NCI-H1436 (cell line): ENCODE results near the gene DLG2.

Source experiments
- DNase-seq: peaks from one replicate; lab custom pipeline; 2025; lab: John Stamatoyannopoulos, UW

The DLG2 gene

DNA sequence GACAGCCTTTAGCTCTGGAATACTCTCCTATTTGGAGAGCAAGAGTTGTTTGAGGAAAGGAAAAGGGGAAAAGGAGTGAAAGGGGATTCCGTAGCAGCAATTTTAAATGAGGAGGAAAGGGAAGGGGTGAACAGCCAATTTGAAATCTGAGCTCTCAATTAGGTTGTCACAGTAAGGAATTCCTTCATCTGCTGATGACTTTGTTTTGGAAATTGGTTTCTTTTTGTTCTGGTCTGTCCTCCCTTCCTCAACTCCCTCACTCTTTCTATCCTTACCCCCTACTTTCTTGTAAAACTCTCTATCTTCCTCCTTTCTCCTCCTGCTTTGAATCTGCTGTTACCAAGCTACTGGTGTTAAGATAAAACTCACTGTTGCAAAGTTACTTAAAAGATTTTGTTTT is 1155.6 kb downstream of the DLG2 start:
- DNase-seq: no peak

DNA sequence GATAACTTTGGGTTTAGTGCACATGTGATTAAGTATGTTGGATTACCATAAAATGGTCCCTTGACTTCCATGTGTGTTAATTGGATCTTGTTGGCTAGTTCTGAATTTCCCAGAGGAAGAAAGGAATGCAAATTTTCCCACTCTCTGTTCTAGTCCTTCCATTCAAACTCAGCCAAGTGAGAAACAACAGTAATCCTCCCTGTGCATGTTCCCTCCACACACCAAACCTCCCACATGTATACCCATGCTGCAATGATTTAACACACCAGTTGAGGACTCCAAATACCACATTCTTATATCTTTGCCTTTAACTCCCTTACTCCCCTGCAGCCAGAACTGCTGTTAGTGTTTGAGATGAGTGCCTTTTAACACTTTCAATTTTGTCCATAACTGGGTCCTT is 1158.9 kb downstream of the DLG2 start:
- no peak for DNase-seq

DNA sequence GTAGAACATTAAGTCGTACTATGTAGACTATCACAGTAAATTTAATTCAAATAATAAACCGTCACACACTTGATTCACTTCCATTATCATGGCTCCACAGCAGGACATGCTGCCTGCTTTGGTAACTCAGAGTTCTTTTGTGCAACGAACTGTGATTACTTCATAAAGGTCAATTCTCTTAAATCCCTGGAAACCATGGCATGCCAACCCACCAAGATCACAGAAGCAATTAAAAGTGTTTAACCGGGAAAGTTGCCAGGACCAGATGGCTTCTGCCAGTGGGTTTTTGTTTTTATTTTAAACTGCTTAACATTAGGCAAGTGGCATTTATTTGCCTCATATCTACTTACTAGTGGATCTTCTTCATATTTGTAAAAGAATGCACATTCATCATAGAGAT is 1162.1 kb downstream of the DLG2 start:
- no peak for DNase-seq

DNA sequence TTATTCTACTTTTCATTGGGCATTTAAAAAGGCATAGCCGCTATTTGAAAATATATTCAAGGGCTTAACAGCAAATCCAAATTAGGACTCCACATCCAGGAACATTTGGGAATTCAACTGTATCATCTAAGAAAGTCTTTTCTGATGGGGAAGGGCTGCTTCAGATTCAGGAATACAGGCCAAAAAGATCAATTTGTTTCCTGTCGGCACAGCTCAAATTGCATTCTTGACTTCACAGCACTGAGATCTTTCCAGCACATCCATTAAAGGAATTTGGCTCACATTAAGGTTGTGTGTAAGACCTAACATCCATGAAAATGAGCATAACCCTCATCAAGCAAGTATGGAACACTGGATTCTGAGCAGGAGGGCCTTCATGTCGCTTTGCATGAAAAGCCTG is 1171.5 kb downstream of the DLG2 start:
- DNase-seq: no peak

DNA sequence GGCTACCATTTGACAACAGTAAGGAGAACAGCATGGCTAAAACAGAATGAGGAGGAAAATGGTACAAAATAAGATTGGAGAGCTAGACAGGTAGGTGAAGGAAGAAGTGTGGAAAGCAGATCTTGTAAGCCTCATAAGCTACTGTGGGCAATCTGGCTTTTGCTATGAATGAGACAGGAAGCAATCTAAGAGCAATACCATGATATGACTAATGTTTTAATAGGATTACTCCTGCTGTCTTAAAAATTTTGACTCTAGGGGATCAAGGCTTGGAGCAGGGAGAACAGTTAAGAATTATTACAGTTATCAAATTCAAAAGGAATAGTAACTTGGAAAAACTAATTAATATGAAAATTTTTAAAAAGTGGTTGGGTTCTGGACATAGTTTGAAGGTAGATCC is 1174.9 kb downstream of the DLG2 start:
- no peak for DNase-seq

DNA sequence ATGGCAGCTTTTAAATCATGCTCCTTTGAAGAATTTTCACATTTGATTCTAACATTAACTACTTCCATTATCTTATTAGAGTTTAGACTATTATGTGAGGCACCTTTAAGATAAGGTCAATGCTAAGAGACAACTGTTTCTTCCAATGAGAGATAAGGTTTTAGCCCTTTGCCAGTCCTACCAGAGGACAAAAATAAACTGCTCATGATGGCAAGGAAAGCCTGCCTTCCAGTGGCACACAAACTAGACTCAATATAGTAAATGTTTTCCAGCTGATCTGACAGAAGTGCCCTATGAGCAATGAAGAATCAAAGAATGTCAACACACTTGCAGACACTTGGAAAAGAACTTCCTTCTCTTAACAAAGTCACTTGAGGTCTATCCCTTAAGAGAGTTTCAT is 1188.6 kb downstream of the DLG2 start:
- DNase-seq: no peak

DNA sequence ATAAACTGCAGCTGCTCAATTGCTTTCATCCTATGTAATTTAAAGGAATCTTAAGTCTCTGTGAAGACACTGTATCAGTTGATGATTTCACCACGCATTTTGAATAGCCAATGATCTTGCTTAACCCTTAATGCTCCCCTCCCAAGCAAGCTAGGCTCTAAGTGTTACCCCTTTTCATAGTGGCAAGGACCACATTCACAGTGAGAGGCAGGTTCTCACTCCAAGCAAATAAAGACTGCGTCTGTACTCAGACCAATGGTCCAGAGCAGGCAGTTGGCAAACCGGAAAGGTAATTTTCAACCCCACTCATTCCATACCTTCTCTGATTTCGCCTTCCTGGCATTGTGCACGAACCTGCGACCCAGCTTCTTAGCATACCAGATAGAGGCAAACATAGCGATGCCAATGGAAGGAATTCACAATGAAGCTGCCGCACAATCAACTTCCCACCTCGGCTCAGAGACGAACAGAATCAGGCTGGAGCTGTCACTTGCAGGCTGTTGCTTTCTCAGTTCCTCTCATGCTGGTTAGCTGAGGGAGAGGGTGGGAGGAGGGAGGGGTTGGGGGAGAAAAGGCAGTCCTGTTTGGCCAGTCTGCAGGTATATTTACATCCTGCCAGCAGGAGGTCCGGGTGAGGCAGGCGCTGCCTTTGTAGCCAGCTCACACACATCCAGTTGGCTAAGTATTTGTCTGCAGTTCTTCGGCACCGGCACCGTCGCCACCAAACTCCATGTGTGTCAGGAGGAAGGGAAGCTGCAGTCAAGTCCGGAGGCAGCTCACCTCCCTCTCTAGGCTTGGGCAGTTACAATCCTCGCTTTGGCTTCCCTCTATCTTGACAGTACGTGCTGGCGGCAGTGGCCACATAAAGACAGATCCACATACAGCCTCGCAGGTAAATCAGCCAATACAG is 1189.8 kb downstream of the DLG2 start:
- peak; percentile 23 for DNase-seq

DNA sequence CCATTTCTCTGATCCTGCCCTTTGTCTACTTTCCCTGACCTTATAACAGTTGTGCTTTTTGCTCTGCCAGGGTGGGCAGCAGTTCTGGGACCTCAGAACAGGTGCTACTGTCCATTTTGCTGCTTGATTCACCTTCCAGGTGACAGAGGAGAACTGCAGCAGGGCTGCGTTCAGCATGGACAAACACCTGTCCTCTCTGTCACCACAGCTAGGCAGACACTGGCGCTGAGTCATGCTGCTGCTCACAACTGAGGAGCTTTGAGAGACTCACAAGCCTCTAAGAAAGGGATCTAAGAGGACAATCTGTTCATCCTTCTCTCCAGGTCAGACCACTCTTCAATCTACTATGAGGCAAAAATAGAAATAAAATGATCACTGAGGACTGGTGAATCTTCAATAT is 1196.5 kb downstream of the DLG2 start:
- peak; percentile 22 for DNase-seq

DNA sequence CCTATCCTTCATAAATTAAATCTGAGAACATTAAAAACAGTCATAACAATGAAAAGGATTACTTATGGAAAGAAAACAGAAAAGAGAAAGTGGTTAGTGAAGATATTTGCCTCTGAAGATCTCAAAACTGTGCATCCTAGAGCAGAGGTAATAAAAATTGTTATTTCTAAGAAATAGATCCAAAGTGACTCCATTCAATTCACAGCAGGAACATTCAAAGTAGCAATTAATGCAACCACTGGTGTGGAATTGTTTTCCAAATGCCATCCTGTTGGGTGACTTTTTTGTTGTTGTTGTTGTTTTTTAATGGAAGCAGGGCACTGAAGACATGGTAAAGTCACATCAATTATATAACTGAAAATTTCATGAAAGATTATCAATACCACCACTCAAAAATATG is 1201.5 kb downstream of the DLG2 start:
- DNase-seq: no peak

DNA sequence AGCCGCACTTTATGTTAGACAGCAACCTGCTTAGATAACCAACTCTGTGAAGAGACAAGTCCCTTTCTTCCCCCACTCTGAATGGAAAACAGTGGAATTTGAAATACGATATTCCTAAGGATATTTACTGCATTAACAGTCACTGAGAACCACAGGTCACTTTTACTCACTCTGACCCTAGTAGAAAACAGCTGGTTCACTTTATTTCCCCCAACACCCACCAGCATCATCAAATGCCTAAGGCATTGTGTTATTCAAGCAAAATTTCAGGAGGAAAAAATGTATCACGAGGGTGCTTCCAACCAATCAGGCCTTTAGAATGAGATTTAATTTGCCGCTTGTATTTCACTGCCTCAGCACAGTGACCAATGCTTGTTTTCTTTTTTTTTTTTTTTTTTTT is 1206.9 kb downstream of the DLG2 start:
- DNase-seq: no peak

DNA sequence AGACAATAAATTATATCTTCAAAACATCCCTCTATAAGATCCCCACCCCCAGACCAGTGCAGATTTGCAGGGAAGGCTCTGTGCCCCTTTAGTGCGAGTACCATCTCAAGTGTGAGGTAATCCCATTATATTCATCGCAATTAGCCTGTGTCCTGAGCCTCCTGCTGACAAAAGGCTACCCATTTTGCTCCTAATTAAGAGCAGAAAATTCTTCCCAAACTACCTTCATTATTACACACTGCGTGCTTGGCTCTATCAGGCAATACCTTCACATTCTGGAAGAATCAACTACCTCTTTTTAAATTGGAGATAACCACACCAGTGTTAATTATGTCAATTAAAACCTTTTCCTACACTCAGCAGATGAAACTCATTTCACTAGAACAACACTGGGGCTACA is 1207.5 kb downstream of the DLG2 start:
- peak; percentile 49 for DNase-seq

DNA sequence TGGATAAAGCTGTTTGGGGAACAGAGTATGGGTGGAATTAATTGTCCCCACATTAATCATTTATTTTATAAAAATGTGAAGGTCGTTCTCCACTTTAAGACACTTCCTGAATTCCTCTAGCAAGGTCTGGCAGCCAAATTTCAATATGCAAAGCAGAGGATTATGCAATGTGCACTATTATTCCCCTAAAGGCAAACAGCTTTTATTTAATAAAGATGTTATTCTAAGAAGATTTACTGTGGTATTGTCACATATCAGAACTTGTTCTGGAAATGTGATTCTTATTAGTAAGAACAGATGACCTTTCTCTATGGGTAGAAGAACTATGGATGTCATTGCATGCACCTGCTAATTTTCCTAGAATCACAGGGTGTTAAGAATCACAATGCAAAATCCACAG is 1212.2 kb downstream of the DLG2 start:
- DNase-seq: no peak

DNA sequence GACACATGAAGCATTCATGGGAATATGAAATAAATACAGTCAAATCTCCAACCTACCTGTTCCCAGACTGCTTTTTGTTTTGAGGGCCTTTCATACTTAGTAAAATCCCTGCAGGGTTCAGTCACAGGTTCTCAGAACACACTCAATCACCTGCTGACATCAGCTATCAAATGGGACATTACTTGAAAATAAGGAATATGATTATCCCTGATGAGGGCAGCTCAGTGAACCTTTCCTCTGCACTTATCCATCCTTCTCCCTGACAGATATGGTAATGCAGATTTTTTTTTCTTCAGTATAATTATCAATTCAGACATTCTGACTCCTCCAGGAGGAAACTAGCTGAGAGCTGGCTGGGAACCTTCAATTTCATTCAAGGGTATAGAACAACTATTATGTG is 1213.6 kb downstream of the DLG2 start:
- no peak for DNase-seq

DNA sequence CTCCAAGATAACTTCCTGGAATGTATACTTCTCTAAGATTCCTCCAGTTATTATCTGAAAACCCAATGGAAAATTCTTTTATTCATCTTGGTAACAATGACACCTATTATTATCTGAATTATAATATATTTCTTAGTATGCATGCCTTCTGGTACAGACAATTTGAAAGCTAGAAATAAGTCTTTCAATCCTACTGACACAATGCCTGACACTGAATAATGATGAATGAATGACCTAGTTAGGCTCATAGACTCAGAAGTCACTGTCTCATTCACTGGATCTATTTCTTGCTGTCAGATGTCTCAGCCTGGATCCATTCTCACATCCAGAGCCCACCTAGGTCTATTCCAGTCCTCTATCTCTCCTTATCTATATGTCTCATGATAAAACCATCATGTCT is 1214.3 kb downstream of the DLG2 start:
- DNase-seq: no peak

DNA sequence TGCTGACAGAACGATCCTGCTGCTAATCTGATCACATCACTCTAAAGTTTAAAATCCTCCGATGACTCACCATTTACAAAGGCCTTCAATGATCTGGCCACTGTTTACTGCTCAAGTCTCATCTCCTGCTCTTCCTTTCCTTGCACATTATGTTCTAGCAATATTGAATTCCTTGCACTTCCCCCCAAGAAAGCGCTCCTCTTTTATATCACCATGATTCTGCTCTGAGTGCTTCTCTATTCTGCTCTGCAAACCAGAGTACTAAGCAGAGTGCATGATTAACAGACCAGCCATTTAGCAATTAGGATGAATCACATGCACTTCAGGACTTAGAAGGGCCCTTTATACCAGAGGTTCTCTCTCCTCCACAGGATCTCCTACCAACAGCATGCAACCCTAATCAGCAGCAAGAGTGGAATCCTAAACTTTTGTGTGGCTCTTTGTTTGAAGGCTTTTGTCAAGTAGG is 1218.2 kb downstream of the DLG2 start:
- peak; percentile 57 for DNase-seq

DNA sequence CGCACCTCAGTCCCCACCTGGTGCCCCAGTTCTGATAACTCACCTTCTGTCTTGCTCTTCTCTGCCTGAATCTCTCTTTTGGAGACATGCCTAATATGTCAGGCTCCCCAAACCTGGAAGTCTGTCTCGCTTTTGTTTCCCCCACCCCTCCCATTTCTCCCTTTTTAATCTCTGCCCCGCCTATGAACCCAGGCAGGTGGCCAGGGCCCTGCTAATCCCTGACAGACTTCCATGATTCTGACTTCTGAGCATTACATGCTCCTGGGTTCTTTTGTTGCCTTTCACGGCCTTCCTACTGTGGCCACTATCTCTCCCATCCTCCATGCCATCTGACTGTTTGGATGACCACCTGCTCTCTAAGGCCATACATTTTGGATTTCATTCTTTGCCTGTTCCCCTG is 1220.1 kb downstream of the DLG2 start:
- no peak for DNase-seq

DNA sequence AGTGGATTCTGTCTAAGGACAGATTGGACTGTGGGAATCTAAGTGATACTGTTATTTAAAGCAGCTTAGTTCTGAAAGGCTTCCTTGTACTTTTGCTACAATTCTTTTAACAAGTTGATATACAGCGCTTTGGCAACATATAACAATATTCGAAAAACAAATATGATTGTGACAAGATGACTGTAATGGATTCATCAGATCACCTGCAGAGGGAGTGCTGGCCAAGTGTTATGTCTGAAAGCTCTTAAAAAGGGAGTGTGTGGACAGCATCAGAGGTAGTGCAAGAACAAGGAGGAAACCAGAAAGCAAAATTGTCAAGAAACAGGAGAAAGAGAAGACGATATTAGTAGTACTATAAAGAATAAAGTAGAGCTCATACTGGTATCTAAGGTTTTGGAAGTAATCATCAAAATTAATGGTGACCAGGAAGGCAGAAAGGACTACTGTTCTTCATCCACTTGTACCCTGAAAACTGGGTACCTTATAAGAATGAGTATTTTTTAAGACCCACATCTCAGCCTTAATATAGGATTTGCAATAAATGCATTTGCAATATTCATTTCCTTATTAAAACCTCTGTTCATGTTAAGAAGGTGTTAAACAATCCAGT is 1229.0 kb downstream of the DLG2 start:
- peak; percentile 43 for DNase-seq

DNA sequence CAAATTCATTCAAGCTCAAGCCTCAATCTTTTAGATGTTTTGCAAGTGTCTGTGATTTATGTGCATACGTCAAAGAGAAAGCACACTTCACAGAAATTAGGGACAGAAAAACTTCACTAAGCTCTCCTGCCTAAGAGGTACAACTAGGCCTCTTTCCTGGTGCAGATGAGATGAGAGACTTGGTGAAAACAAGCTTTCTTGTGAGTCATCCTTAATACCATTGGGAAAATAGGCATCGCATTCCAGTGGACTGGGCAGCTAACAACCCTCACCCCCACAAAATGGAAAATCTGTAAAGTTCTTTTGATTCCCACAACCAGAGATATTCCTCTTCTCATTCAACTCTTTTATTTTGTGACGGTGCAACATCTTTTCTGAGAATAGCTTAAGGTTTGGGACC is 1230.6 kb downstream of the DLG2 start:
- DNase-seq: no peak

DNA sequence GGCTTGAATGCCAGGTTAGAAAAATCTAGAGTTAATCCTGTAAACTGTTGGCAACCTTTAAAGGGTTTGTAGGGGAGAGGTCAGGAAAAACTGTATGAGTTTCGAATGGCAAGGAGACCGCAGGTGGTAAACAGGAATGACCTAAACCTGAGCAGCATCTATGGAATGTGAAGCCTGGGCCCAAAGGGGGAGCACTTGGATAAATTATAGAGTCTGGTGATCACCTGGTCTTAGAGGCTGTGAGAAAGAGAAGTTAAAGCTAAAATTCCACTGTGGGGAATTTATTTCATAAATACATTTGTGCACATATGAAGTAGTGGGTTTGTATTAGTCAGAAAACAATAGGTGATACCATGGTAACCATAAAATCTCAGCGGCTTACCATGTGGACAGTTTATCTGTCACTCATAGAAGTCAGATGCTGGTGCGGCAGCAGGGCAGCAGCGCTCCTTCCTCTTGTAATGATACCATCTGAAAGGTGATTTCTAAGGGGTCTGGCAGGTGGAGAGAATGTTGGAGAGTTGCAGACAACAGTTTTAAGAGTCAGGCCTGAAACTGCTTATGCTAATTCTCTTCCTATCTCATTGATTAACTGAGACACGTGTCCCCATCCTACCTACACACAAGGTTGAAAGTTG is 1236.6 kb downstream of the DLG2 start:
- no peak for DNase-seq

DNA sequence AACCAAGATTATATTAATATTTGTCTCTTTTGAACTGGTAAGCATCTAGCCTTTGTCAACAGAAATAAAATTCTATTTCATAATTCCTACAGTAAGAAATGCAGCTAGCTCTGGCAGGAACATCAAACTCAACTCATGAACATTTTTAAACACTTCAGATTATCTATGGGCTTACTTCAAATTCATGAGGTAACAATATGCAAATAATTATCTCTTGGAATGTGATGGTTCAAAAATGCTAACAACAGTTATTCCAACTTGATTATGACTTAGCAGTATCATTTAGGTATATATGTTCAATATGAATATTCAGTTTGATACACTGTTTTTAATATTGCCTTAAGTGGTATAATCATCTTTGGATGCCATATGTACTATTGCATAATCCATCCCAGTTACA is 1237.4 kb downstream of the DLG2 start:
- DNase-seq: no peak

DNA sequence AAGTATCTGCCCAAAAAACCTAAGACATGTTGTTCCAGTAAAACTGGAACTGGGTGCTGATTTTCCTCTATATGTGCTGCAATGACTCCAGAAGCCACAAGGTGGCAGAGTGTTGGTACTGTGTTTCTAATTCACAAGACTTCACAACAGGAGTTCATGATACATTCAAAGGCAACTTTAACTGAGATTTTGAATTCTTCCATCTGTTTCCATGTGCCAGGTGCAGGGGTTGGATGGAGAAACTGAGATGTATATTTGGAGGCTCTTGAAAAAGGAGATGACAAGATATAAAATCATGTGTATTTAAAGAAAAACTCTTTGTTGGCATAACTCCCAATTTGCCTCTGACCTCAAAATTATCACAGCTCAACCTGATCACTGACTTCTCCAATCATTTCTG is 1242.4 kb downstream of the DLG2 start:
- peak; percentile 51 for DNase-seq

DNA sequence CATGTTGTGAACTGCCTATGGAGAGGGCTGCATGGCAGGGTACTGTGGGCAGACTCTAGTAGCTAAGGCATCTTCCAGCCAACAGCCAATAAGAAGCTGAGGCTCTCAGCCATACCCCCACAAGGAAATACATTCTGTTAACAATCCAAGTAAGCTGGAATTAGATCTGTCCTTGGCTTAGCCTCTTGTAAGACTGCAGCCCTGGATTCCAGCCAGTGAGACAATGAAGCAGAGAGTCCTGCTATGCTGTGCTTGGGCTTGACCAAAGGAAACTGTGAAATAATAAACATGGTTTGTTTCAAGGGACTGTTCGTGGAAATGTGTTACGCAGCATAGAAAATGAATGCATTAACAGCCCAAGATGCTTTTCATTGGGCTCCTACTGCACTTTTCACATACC is 1243.6 kb downstream of the DLG2 start:
- DNase-seq: no peak

DNA sequence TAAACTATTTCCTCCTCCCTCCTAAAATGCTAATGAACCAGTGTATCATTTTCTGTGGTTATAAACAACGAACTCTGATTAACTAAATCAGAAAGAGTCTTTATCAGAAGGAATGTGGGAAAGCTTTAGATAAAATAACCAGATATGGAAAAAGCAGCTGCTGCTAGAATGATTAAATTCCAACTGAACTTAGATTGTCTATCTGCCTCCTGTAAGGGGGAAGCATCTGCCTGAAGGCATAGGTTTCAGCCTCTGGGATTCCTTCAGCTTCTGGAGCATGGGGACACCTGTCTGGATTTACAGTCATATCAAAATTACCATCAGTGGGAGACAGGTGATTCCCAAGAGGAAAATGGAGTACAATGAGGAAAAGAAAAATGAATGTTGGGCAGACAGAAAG is 1245.5 kb downstream of the DLG2 start:
- no peak for DNase-seq
